ENCODE results near the gene AEBP2. TPM values are rescaled to one million over a fixed set of nuclear protein-coding genes. Genes with fewer than 3 reads are reported as not detected.

The AEBP2 gene
- total and polyA plus RNA-seq, 2 donors = 21.2 to 33.0 TPM

GRCh38 chr12:19525274-19525673 is 86.0 kb downstream of the AEBP2 start:
- no peaks in the 10 kb centered on the region for H3K27me3 ChIP-seq (ENCODE audit: control insufficient read depth in 2 of 2, insufficient read depth in 1 of 2, low read length in 1 of 2)
- no peak for DNase-seq (ENCODE audit: low read depth in 6 of 9, low spot score in 9 of 9)
- H3K4me1 ChIP-seq (ENCODE audit: control insufficient read depth in 2 of 2, insufficient read depth in 2 of 2, low read length in 2 of 2) = no peaks in the 10 kb centered on the region
- 98% methylated on average over 7 of the region's 7 CpGs for WGBS
- no peak overlapping the region for H3K4me3 ChIP-seq (ENCODE audit: low read length in 2 of 2)
- H3K9me3 ChIP-seq (ENCODE audit: control insufficient read depth in 2 of 2, insufficient read depth in 1 of 2, low read length in 1 of 2) = no peaks in the 10 kb centered on the region
- H3K36me3 ChIP-seq (ENCODE audit: control insufficient read depth in 2 of 2, insufficient read depth in 2 of 2, low read length in 1 of 2) = peaks cover 0 to 3% of the 10 kb centered on the region in 2 donors
- H3K27ac ChIP-seq (ENCODE audit: low read depth in 1 of 2, low read length in 1 of 2) = no peak overlapping the region

- DNase-seq (ENCODE audit: low read depth in 6 of 9, low spot score in 9 of 9) = no peak
Observed at GRCh38 chr12:19527866-19528265, 88.6 kb downstream of the AEBP2 start.

DNA sequence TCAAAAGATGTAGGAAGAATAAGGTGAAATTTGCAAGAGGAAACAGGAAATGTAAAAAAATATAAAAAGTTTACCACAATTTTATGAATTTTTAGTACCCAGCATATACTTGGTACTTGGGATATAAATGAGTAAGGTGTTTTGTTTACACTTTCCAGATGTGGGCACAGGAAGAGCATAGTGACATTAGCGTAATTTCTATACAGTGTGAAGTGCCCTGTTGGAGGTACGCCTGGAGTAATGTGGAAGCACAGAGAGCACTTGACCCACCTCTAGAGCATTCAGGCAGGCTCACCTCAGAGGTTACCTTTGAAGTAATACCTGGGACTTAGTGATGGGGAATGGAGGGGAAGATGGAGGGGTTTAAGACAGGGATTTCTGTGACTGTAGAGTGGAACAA is 89.5 kb downstream of the AEBP2 start:
- Histone ChIP-seq H3K27ac (ENCODE audit: low read depth in 1 of 2, low read length in 1 of 2) (no peak overlapping the region), H3K4me1 (ENCODE audit: control insufficient read depth in 2 of 2, insufficient read depth in 2 of 2, low read length in 2 of 2) (no peaks in the 10 kb centered on the region), H3K4me3 (ENCODE audit: low read length in 2 of 2) (no peak overlapping the region), H3K36me3 (ENCODE audit: control insufficient read depth in 2 of 2, insufficient read depth in 2 of 2, low read length in 1 of 2) (peaks cover 0 to 3% of the 10 kb centered on the region in 2 donors), H3K27me3 (ENCODE audit: control insufficient read depth in 2 of 2, insufficient read depth in 1 of 2, low read length in 1 of 2) (no peaks in the 10 kb centered on the region), H3K9me3 (ENCODE audit: control insufficient read depth in 2 of 2, insufficient read depth in 1 of 2, low read length in 1 of 2) (no peaks in the 10 kb centered on the region)
- WGBS = 97% methylated on average over 2 of the region's 2 CpGs
- DNase-seq (ENCODE audit: low read depth in 6 of 9, low spot score in 9 of 9) = no peak

More at GRCh38 chr12:19527866-19528265, 88.6 kb downstream of the AEBP2 start:
- no peaks in the 10 kb centered on the region for H3K4me1 ChIP-seq (ENCODE audit: control insufficient read depth in 2 of 2, insufficient read depth in 2 of 2, low read length in 2 of 2)
- no peak overlapping the region for H3K4me3 ChIP-seq (ENCODE audit: low read length in 2 of 2)
- H3K27ac ChIP-seq (ENCODE audit: low read depth in 1 of 2, low read length in 1 of 2) = no peak overlapping the region
- peaks cover 0 to 3% of the 10 kb centered on the region in 2 donors for H3K36me3 ChIP-seq (ENCODE audit: control insufficient read depth in 2 of 2, insufficient read depth in 2 of 2, low read length in 1 of 2)
- no peaks in the 10 kb centered on the region for H3K9me3 ChIP-seq (ENCODE audit: control insufficient read depth in 2 of 2, insufficient read depth in 1 of 2, low read length in 1 of 2)
- no peaks in the 10 kb centered on the region for H3K27me3 ChIP-seq (ENCODE audit: control insufficient read depth in 2 of 2, insufficient read depth in 1 of 2, low read length in 1 of 2)
- 98% methylated on average over 3 of the region's 3 CpGs for WGBS

GRCh38 chr12:19529951-19530636 is 90.8 kb downstream of the AEBP2 start:
- Histone ChIP-seq H3K27ac (ENCODE audit: low read depth in 1 of 2, low read length in 1 of 2) (no peak overlapping the region), H3K36me3 (ENCODE audit: control insufficient read depth in 2 of 2, insufficient read depth in 2 of 2, low read length in 1 of 2) (peaks cover 0 to 3% of the 10 kb centered on the region in 2 donors), H3K27me3 (ENCODE audit: control insufficient read depth in 2 of 2, insufficient read depth in 1 of 2, low read length in 1 of 2) (no peaks in the 10 kb centered on the region), H3K4me3 (ENCODE audit: low read length in 2 of 2) (no peak overlapping the region), H3K4me1 (ENCODE audit: control insufficient read depth in 2 of 2, insufficient read depth in 2 of 2, low read length in 2 of 2) (no peaks in the 10 kb centered on the region), H3K9me3 (ENCODE audit: control insufficient read depth in 2 of 2, insufficient read depth in 1 of 2, low read length in 1 of 2) (peaks cover 0 to 1% of the 10 kb centered on the region in 2 donors)
- no peak for DNase-seq (ENCODE audit: low read depth in 6 of 9, low spot score in 9 of 9)
- WGBS = 90% methylated on average over 6 of the region's 6 CpGs

- Histone ChIP-seq H3K36me3 (ENCODE audit: control insufficient read depth in 2 of 2, insufficient read depth in 2 of 2, low read length in 1 of 2) (peaks cover 0 to 3% of the 10 kb centered on the region in 2 donors), H3K4me1 (ENCODE audit: control insufficient read depth in 2 of 2, insufficient read depth in 2 of 2, low read length in 2 of 2) (no peaks in the 10 kb centered on the region), H3K9me3 (ENCODE audit: control insufficient read depth in 2 of 2, insufficient read depth in 1 of 2, low read length in 1 of 2) (peaks cover 0 to 1% of the 10 kb centered on the region in 2 donors), H3K27ac (ENCODE audit: low read depth in 1 of 2, low read length in 1 of 2) (no peak overlapping the region), H3K4me3 (ENCODE audit: low read length in 2 of 2) (no peak overlapping the region), H3K27me3 (ENCODE audit: control insufficient read depth in 2 of 2, insufficient read depth in 1 of 2, low read length in 1 of 2) (no peaks in the 10 kb centered on the region)
- no peak for DNase-seq (ENCODE audit: low read depth in 6 of 9, low spot score in 9 of 9)
Observed at GRCh38 chr12:19530637-19531023, 91.3 kb downstream of the AEBP2 start.

- H3K4me3 ChIP-seq (ENCODE audit: low read length in 2 of 2) = no peak overlapping the region
- no peak overlapping the region for H3K27ac ChIP-seq (ENCODE audit: low read depth in 1 of 2, low read length in 1 of 2)
- peaks cover 1 to 4% of the 10 kb centered on the region in 2 donors for H3K9me3 ChIP-seq (ENCODE audit: control insufficient read depth in 2 of 2, insufficient read depth in 1 of 2, low read length in 1 of 2)
- no peaks in the 10 kb centered on the region for H3K36me3 ChIP-seq (ENCODE audit: control insufficient read depth in 2 of 2, insufficient read depth in 2 of 2, low read length in 1 of 2)
- no peaks in the 10 kb centered on the region for H3K27me3 ChIP-seq (ENCODE audit: control insufficient read depth in 2 of 2, insufficient read depth in 1 of 2, low read length in 1 of 2)
- H3K4me1 ChIP-seq (ENCODE audit: control insufficient read depth in 2 of 2, insufficient read depth in 2 of 2, low read length in 2 of 2) = no peaks in the 10 kb centered on the region
- no peak for DNase-seq (ENCODE audit: low read depth in 6 of 9, low spot score in 9 of 9)
- 99% methylated on average over 3 of the region's 3 CpGs for WGBS
Observed at GRCh38 chr12:19533567-19533966, 94.3 kb downstream of the AEBP2 start.

DNA sequence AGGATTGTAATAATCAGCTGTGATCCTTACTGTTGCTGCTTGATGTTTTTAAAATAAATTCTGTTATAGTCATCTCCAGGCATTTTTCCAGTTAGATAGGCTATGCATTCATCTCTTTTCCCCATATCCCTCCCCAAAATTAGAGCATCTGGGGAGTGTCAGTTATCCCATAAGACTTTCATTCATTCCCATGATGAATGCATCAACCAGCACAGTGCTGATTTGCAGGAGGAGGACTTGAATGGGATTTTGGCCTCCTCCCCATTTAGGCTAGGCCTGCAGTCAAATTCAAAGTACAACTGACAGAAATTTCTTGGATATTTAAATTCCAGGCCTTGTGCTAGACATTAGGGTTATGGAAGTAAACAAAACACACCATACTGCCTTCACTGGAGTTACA is 99.8 kb downstream of the AEBP2 start:
- H3K9me3 ChIP-seq (ENCODE audit: control insufficient read depth in 2 of 2, insufficient read depth in 1 of 2, low read length in 1 of 2) = peaks cover 0 to 4% of the 10 kb centered on the region in 2 donors
- H3K36me3 ChIP-seq (ENCODE audit: control insufficient read depth in 2 of 2, insufficient read depth in 2 of 2, low read length in 1 of 2) = no peaks in the 10 kb centered on the region
- H3K27me3 ChIP-seq (ENCODE audit: control insufficient read depth in 2 of 2, insufficient read depth in 1 of 2, low read length in 1 of 2) = no peaks in the 10 kb centered on the region
- H3K27ac ChIP-seq (ENCODE audit: low read depth in 1 of 2, low read length in 1 of 2) = no peak overlapping the region
- H3K4me3 ChIP-seq (ENCODE audit: low read length in 2 of 2) = no peak overlapping the region
- no peak for DNase-seq (ENCODE audit: low read depth in 6 of 9, low spot score in 9 of 9)
- no peaks in the 10 kb centered on the region for H3K4me1 ChIP-seq (ENCODE audit: control insufficient read depth in 2 of 2, insufficient read depth in 2 of 2, low read length in 2 of 2)

- WGBS = 98% methylated on average over 1 of the region's 1 CpG
- H3K36me3 ChIP-seq (ENCODE audit: control insufficient read depth in 2 of 2, insufficient read depth in 2 of 2, low read length in 1 of 2) = no peaks in the 10 kb centered on the region
- DNase-seq (ENCODE audit: low read depth in 6 of 9, low spot score in 9 of 9) = no peak
- no peak overlapping the region for H3K4me3 ChIP-seq (ENCODE audit: low read length in 2 of 2)
- H3K4me1 ChIP-seq (ENCODE audit: control insufficient read depth in 2 of 2, insufficient read depth in 2 of 2, low read length in 2 of 2) = no peaks in the 10 kb centered on the region
- no peaks in the 10 kb centered on the region for H3K27me3 ChIP-seq (ENCODE audit: control insufficient read depth in 2 of 2, insufficient read depth in 1 of 2, low read length in 1 of 2)
- no peak overlapping the region for H3K27ac ChIP-seq (ENCODE audit: low read depth in 1 of 2, low read length in 1 of 2)
- peaks cover 0 to 4% of the 10 kb centered on the region in 2 donors for H3K9me3 ChIP-seq (ENCODE audit: control insufficient read depth in 2 of 2, insufficient read depth in 1 of 2, low read length in 1 of 2)
Observed at GRCh38 chr12:19539836-19540235, 100.5 kb downstream of the AEBP2 start.

DNA sequence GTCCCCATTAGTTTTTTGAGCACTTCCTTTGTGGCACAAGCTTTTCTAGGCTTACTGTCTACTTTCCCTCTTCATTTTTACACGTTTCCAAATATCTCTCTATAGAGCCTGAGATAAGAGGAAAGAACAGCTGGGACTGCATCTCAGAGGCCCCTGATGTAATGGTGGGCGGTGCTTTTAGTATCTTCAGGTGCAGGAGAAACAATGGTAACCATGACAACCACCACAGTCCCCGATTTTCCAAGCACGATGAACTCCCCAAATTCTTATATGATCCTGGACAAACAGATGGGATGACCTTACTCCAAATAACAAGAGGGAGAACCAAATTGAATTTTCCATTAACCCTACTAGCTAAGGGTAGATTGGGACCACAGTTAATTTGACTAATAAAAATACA is 103.3 kb downstream of the AEBP2 start:
- no peak for DNase-seq (ENCODE audit: low read depth in 6 of 9, low spot score in 9 of 9)
- H3K27ac ChIP-seq (ENCODE audit: low read depth in 1 of 2, low read length in 1 of 2) = no peak overlapping the region
- H3K27me3 ChIP-seq (ENCODE audit: control insufficient read depth in 2 of 2, insufficient read depth in 1 of 2, low read length in 1 of 2) = no peaks in the 10 kb centered on the region
- 97% methylated on average over 4 of the region's 4 CpGs for WGBS
- H3K9me3 ChIP-seq (ENCODE audit: control insufficient read depth in 2 of 2, insufficient read depth in 1 of 2, low read length in 1 of 2) = no peaks in the 10 kb centered on the region
- no peak overlapping the region for H3K4me3 ChIP-seq (ENCODE audit: low read length in 2 of 2)
- H3K36me3 ChIP-seq (ENCODE audit: control insufficient read depth in 2 of 2, insufficient read depth in 2 of 2, low read length in 1 of 2) = no peaks in the 10 kb centered on the region
- no peaks in the 10 kb centered on the region for H3K4me1 ChIP-seq (ENCODE audit: control insufficient read depth in 2 of 2, insufficient read depth in 2 of 2, low read length in 2 of 2)

Measured in thymus (tissue), 11 donors.